ENCODE measurements around the gene MBNL2.

MBNL2 gene

DNA sequence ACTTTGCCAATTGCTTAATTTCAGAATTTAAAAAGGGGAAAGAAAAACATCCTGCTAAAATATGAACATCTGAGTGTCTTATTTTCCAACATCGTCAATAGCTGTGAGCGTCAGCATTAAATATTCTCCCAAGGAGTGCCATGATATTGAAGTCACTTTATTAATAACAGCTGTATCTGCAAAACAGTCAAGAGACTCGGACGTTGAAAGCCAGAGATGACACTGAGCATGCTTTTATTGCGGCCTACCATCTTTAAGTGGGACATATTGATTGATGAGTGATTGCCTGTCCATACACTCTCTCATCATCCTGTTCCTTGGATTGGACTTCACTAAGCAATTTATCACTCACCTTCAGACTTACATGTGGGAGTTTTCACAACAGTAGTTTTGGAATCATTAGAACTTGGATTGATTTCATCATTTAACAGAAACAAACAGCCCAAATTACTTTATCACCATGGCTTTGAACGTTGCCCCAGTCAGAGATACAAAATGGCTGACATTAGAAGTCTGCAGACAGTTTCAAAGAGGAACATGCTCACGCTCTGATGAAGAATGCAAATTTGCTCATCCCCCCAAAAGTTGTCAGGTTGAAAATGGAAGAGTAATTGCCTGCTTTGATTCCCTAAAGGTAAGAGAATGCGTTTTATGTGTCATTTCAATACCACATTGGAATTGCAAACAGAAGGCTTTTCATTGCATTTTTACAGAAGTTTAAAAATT is 53.8 kb downstream of the MBNL2 start:
- DNase-seq = no peak

- no peak for DNase-seq
These were observed 54.7 kb downstream of the MBNL2 start for GRCh38 chr13:97276862-97277269.

DNA sequence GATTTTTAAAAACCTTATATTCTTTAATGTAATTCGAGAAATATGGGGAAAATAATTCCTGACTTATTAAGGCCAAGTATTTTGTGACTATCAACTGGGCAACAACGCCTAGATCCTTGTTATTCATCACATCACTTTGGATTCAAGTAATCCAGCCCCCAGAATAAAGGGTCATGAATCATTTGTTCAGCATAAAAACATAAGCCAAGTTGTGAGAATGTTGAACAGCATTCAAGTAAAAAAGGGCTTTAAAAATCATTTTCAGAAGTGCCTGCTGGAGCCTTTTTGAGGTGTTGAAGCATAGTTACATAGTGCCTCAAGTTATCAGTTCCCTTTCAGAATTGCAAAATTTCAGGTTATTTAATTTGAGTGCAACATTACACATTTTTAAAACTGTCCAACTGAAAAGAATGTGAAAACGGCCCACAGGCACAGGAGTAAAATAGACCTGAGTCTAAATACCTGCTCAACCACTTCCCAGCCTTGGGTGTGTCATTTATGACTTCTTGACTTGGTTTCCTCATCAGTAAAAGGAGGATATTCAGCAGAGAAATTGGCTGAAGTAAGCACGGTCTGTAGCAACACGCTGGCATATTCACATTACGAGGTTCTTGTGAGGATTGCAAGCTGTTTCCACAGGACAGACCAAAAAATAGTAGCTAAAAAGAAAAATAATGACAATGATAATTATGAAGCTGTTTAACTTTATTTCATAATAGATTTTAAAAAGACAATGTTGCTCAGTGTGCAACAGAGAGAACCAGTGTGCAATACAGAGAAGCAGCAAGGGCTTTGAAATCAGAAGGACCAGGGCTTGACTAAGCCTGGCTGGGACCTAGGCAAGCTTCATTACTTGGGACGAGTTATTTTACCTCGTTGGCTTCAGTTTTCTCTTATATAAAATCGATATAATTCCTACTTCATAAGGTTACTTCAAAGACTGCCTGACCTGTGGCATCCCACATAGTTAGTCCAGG is 56.6 kb downstream of the MBNL2 start:
- DNase-seq = no peak

GRCh38 chr13:97279913-97280312 is 57.8 kb downstream of the MBNL2 start:
- DNase-seq = no peak

DNA sequence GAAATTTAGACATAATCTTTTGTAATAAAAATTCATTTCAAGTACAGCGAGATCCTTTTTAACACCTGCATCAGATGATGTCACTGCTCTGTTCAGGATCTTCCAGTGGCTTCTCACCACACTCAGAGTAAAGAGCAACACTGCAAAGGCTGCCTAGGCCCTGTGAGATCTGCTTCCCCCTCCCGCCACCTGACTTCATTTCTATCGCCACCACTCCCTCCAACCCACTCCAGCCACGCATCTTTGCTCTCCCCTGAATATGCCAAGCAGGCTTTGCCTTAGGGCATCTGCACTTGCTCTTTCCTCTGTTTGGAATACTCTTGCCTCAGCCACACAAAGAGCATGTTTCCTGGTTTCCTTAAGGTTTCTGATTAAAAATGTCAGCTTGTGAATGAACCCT is 58.3 kb downstream of the MBNL2 start:
- DNase-seq = no peak

DNA sequence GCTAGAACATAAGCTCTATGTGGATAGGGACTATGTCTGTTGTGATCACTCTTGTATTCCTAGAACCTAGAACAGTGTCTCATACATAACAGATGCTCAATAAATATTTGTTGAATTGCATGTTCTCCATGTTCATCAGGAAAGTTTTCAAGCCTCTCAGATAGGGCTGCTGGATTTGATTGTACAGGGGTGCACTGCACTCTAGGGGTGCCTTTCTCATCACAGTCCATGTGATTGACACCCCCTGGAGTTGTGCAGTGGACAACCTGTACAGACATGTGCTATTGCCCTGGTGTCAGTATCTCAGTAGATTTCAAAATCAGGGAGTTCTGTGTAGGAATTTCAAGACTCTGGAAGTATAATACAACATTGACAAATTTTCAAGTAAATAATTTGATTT is 58.9 kb downstream of the MBNL2 start:
- no peak for DNase-seq

DNA sequence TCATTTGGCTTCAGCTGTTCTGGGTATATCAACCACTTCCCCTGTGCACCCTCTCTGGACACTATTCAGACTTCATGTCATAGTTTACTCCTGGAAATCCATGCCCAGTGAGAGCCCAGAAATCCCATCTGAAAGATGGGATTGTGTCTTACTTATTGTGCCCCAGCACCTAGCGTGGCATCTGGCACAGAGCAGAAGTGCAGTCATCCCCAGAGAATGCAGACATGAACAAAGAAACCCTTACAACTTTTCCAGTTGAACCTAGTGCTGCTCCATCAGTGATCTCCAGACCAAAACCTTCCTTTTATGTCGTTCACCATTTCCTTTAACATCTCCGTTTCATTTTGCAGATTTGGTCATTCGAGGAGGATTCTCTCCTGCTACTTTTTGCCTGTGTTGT is 60.6 kb downstream of the MBNL2 start:
- DNase-seq = no peak

GRCh38 chr13:97283888-97284287 is 61.8 kb downstream of the MBNL2 start:
- no peak for DNase-seq

- no peak for DNase-seq
These were observed 62.4 kb downstream of the MBNL2 start for GRCh38 chr13:97284558-97284957.

DNA sequence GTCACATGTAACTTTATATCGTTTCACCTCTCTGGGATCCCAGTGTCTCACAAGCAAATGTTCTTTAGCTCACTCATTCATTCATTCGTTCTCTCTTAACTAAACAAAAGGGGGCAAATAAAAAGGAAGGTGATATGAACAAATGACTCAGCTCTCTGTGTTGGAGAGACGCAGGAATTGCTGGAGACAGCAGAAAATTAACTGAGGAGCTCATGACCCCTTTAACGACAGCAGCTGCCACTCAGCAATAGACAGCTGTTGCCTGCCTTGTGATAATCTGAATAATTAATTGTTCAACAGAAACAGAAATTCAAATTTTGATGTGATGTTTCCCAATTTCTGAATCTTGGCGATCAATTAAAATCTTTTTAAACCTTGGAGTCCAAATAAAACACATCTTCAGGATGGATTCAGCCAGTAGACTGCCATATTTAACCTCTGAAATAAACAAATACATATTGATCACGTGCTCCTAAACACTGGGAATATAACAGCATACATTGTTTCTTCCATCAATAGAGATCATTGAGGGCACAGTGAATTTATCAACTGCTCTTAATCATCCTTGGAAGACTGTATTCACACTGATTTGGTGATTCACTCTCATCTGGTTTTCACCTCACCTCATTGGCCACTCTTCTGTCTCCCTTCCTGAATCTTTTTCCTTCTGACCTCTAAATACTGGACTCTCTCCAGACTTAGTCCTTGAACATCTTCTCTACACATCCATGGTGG is 63.3 kb downstream of the MBNL2 start:
- DNase-seq = no peak

DNA sequence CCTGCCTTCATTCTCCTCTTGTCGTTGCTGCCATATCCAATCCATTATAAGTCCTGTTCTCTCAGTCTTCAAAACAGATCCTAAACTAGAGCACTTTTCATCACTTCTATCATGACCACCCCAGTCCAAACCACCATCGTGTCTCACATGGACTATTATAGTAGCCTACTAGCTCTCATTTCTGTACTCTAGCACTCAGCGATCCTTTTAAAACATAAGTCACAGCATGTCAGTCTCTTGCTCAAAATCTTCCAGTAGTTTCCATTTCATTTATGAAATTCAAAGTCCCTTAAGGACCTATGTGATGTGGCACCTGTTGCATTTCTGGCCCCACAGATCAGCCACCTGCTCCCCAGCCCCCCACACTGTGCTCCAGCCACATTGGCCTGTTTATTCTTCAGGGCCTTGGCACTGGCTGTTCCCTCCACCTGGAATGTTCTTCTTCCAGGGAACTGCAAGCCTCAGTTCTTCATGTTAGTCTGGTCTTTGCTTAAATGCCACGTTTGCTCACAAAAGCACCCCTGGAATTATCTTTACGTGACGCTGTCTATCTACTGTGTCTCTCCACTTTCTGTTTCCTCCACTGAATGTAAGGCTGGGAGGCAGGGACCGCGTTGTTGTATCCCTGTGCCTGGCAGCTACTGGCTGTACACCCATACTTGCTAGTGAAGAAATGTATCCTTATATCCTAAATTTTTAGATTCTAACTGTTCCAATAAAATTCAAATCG is 64.3 kb downstream of the MBNL2 start:
- DNase-seq = no peak

- DNase-seq = no peak
These were observed 64.9 kb downstream of the MBNL2 start for GRCh38 chr13:97287047-97287383.

GRCh38 chr13:97288486-97288900 is 66.4 kb downstream of the MBNL2 start:
- no peak for DNase-seq

DNA sequence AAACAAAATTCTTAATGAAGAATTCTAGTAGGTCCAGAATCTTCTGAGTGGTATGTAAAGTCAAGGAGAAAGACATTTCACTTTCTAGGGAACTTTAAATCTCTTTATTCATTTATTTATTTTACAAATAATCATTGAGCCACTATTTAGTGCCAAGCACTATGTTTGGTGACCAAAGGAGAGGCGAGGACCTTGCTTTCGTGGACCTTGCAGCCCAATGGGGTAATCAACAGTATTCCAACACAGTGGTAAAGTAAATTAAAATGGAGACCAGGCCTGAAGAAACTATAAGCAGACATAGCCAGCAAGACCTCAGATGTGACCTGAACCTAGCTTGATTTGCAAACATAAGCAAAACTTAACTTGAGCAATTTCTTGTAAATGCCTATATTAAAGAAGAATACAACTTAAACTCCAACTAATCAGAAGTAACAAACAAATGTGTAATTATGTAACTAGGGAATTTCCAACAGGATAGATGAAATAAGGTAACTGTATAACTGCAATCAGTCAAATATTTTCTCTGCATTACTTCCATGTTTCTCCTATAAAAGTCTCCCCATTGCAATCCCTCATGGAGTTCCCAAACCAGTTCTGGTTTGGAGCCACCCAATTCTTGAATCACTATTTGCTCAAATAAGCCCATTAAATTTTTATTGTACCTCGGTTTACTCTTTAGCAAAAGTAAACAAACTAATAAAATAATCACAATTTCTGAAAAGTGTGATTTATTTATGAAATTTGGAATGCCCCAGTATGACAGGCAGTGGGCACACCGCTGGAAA is 67.6 kb downstream of the MBNL2 start:
- no peak for DNase-seq

DNA sequence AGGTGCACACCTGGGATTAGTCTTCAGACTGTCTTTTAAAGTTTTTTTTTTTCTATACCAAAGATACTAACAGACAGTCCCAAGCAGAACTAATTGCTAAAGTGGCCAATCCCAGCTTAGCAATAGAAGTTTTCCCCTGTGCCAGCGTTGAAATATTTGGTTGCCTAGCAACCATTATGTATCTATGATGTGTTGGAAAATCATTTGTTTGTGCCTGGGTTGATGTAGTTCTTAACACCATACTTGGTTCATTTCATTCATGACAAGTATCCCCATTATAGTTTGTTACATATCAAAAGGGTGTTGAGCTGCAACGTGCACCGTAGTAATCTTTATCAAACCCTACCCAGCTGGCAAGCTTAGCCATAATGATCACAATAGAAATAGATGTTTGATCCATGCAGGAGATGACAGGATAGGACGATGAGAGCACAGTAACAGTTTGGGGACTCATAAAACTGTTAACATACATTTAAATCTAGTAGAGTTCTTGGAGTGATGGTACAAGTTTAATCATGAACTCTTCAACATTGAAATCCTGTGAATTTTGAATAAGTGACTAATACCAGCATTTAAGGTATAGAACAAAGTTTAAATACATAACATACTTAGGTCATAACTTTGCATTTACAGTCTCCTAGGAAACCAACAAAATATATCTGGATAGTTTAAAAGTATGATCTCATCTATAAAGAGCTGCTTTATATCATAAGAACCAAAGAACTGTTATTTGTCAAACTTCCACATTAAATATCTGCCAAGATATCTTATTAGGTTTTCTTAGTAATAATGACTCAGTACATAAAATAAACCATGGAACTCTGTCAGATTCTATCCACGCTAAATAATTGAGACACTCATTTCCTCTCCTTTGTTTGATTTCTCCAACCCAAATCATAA is 73.4 kb downstream of the MBNL2 start:
- DNase-seq = no peak

DNA sequence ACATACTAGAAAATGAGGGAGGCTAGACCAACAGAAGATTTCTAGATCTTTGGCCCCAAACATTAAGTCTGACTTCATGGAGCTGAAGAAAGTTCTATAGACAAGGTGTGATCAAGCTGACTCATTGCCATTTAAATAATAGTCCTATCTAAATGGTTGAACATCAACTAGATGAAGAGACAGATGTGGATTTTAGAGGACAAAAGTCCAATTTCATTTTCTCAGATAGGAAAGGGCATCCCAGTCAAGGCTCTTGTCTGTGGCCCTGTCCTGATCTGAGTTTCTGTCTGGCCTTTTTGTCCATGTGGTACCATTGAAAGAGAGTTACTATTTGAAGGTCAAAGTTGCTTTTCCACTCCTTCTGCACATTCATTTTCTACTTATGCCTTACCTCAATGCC is 74.6 kb downstream of the MBNL2 start:
- DNase-seq = no peak

DNA sequence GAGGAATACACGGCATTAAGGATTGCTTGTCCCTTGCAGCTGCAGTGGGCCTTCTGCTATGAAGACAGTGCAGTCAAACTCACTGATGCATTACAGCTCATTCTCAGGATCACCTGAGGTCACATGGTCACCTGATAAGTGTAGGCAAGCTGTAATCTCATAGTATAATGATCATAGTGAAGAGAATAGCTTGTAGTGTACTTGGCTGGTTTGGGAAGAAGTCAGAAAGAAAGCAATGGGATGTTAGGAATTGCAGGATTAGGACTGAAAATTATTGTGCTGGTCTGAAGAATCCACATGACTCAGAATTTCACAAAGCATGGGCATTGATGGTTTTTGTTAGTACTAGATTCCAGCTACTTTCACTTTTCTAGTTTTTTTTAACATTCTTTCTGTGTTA is 76.7 kb downstream of the MBNL2 start:
- no peak for DNase-seq

DNA sequence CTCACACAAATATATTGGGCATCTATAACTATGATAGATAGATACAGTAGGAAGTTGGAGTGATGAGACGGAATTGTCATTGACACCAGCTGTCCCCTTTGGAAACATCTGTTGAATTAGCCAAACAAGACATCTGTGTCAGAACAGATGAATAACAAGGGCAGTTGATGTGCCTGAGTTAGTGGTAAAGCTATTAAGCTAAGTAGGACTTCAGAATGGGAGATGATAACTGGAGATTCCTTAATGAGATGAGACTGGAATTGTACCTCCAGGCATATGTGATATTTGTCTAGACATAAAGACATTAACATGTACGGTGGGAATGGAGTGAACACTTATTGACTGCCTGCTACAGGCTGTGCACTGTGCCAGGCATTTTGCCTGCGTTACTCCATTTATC is 78.7 kb downstream of the MBNL2 start:
- DNase-seq = no peak

- no peak for DNase-seq
These were observed 79.4 kb downstream of the MBNL2 start for GRCh38 chr13:97301382-97302095.

DNA sequence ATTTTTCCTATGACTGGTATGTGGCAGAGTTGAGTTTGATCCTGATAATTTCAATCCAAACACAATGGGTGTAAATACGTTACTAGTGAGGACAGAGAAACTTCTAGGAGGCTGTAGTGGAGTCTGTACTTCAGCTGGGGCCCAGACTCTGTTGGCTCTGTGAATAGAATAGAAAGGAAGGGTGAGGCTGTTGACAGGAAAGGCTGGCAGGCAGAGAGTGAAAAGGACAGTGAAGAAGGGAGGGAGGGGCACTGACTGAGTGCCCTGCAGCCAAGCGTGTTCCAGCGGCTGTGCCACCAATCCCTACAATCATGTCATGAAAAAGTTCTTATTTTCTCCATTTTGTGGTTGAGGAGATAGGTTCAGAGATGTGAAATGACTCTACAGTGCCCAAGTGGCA is 80.5 kb downstream of the MBNL2 start:
- DNase-seq = no peak
